GM23338 (cell line): Measurements from ENCODE around the gene CPT2. TPM values are rescaled to one million over a fixed set of nuclear protein-coding genes. Genes with fewer than 3 reads are reported as not detected.

Experiments
- ATAC-seq: fragments of 200-7000 bp; cut with Tn5 transposase; 3 replicates; pipeline ENCODE4 v1.9.1; 2020
- DNase-seq: peaks from one replicate; pipeline ENCODE4 v3.0.0-alpha.2; 2015; ENCODE audit warnings: low spot score
- H2AFZ ChIP-seq: fragments of 200-600 bp; sonication (generic); 2 replicates; pipeline ENCODE4 v1.8.0; 2016; ENCODE audit warnings: antibody characterized with exemption, mild to moderate bottlenecking, moderate library complexity
- H3F3A ChIP-seq: fragments of 200-600 bp; sonication (generic); replicated peaks from 2 replicates; pipeline ENCODE4 v1.8.0; 2017; ENCODE audit warnings: antibody characterized with exemption, mixed run types, low read depth
- H3K27ac ChIP-seq: fragments of 200-600 bp; sonication (generic); 2 replicates; pipeline ENCODE4 v1.6.1; 2016; ENCODE audit warnings: low read depth
- H3K27me3 ChIP-seq: fragments of 200-600 bp; sonication (generic); 2 replicates; pipeline ENCODE4 v1.8.0; 2016; ENCODE audit warnings: mild to moderate bottlenecking, mixed run types, moderate library complexity; ENCODE audit not compliant: insufficient read depth
- H3K36me3 ChIP-seq: fragments of 200-600 bp; sonication (generic); 2 replicates; pipeline ENCODE4 v1.8.0; 2016; ENCODE audit warnings: mild to moderate bottlenecking; ENCODE audit not compliant: insufficient read depth
- H3K4me1 ChIP-seq: fragments of 200-600 bp; sonication (generic); 2 replicates; pipeline ENCODE4 v1.8.0; 2016; ENCODE audit warnings: mild to moderate bottlenecking, moderate library complexity; ENCODE audit not compliant: insufficient read depth
- H3K4me2 ChIP-seq: fragments of 200-600 bp; sonication (generic); 2 replicates; pipeline ENCODE4 v1.7.1; 2017; ENCODE audit warnings: mixed run types
- H3K4me3 ChIP-seq: fragments of 200-600 bp; sonication (generic); 2 replicates; pipeline ENCODE4 v1.6.1; 2016; ENCODE audit warnings: mixed run types
- H3K79me2 ChIP-seq: fragments of 200-600 bp; sonication (generic); replicated peaks from 2 replicates; pipeline ENCODE4 v1.8.0; 2017; ENCODE audit warnings: mild to moderate bottlenecking; ENCODE audit not compliant: insufficient read depth
- H3K9me2 ChIP-seq: fragments of 200-600 bp; sonication (generic); 2 replicates; pipeline ENCODE4 v1.8.0; 2017; ENCODE audit not compliant: insufficient read depth
- H4K20me1 ChIP-seq: fragments of 200-600 bp; sonication (generic); replicated peaks from 2 replicates; pipeline ENCODE4 v1.8.0; 2017; ENCODE audit warnings: mild to moderate bottlenecking; ENCODE audit not compliant: insufficient read depth
- H3K27ac Mint-ChIP-seq: 2 replicates; pipeline ENCODE4 v1.8.0; 2020; ENCODE audit warnings: inconsistent platforms, mild to moderate bottlenecking, moderate library complexity, mixed read lengths
- H3K27me3 Mint-ChIP-seq: 3 replicates; pipeline ENCODE4 v1.8.0; 2022; ENCODE audit warnings: low read depth, mild to moderate bottlenecking, moderate library complexity, mixed read lengths, inconsistent platforms; ENCODE audit not compliant: insufficient read depth, poor library complexity
- H3K36me3 Mint-ChIP-seq: 3 replicates; pipeline ENCODE4 v1.8.0; 2021; ENCODE audit warnings: low read depth, mild to moderate bottlenecking, inconsistent platforms, moderate library complexity, mixed read lengths
- H3K4me1 Mint-ChIP-seq: 3 replicates; pipeline ENCODE4 v1.8.0; 2020; ENCODE audit warnings: mild to moderate bottlenecking, inconsistent platforms, mixed read lengths
- H3K4me3 Mint-ChIP-seq: 3 replicates; pipeline ENCODE4 v1.8.0; 2021; ENCODE audit warnings: moderate library complexity, mild to moderate bottlenecking, inconsistent platforms, mixed read lengths
- H3K9me3 Mint-ChIP-seq: 3 replicates; pipeline ENCODE4 v1.8.0; 2020; ENCODE audit warnings: moderate library complexity, mild to moderate bottlenecking, inconsistent platforms, mixed read lengths
- CREB1 ChIP-seq: fragments of 250-450 bp; sonication (Bioruptor Pico); IDR thresholded peaks from 2 replicates; pipeline ENCODE4 v1.5.0; 2020; ENCODE audit warnings: low read depth, mild to moderate bottlenecking, moderate library complexity
- EZH2 ChIP-seq: fragments of 200-600 bp; sonication (generic); IDR thresholded peaks from one replicate; pipeline ENCODE4 v1.8.0; 2017; ENCODE audit warnings: antibody characterized with exemption, mild to moderate bottlenecking, low read depth; ENCODE audit not compliant: unreplicated experiment
- EZH2phosphoT487 ChIP-seq: fragments of 200-600 bp; sonication (generic); IDR thresholded peaks from one replicate; pipeline ENCODE4 v1.8.1; 2018; ENCODE audit warnings: antibody characterized with exemption; ENCODE audit not compliant: unreplicated experiment
- JUNB ChIP-seq: IDR thresholded peaks from one replicate; pipeline ENCODE4 v1.6.1; 2016; ENCODE audit warnings: antibody characterized with exemption; ENCODE audit not compliant: unreplicated experiment
- NANOG ChIP-seq: IDR thresholded peaks from 2 replicates; pipeline ENCODE4 v1.6.1; 2016; ENCODE audit warnings: antibody characterized with exemption, borderline replicate concordance
- POLR2AphosphoS5 ChIP-seq: IDR thresholded peaks from 2 replicates; pipeline ENCODE4 v1.6.1; 2016; ENCODE audit warnings: antibody characterized with exemption, low read depth
- STAT1 ChIP-seq: IDR thresholded peaks from one replicate; pipeline ENCODE4 v1.6.1; 2016; ENCODE audit warnings: antibody characterized with exemption; ENCODE audit not compliant: unreplicated experiment
- ZNF114 ChIP-seq: fragments of 250-450 bp; sonication (Bioruptor Pico); IDR thresholded peaks from 2 replicates; pipeline ENCODE4 v1.5.0; 2020; ENCODE audit warnings: mild to moderate bottlenecking, moderate library complexity
- ZNF331 ChIP-seq: fragments of 250-450 bp; sonication (Bioruptor Pico); IDR thresholded peaks from 2 replicates; pipeline ENCODE4 v1.5.0; 2020; ENCODE audit warnings: low read depth, mild to moderate bottlenecking, moderate library complexity
- polyA plus RNA-seq: library from polyadenylated mRNA; unstranded; fragments of >200 nt; fragmentation: Nextera tagmentation; extraction: Ambion mirVana; gene quantifications from 2 replicates; pipeline ENCODE4 v1.2.1, GENCODE V29; 2016
- total RNA-seq: library from RNA; depleted of rRNA; stranded (reverse); fragments of >200 nt; shearing (Covaris generic); gene quantifications from 2 replicates; pipeline ENCODE4 v1.2.3, GENCODE V29; 2014
- TF ChIP-seq, protein P1 (sequence below): IDR thresholded peaks from one replicate; pipeline ENCODE4 v1.6.1; 2018; ENCODE audit warnings: antibody characterized with exemption; ENCODE audit not compliant: unreplicated experiment
- TF ChIP-seq, protein P2 (sequence below): IDR thresholded peaks from 2 replicates; pipeline ENCODE4 v1.6.1; 2016; ENCODE audit warnings: antibody characterized with exemption
- TF ChIP-seq, protein P3 (sequence below), 2 experiments: fragments of 200-600 bp in 1 of 2; sonication (generic) in 1 of 2; conservative IDR thresholded peaks; 2 replicates each; pipeline versions ENCODE4 v1.5.1 to v1.6.1; 2016 to 2017; ENCODE audit warnings: antibody characterized with exemption in 2 of 2, low read depth in 2 of 2, mild to moderate bottlenecking in 2 of 2, moderate library complexity in 1 of 2
- TF ChIP-seq, protein P4 (sequence below): fragments of 250-450 bp; sonication (Bioruptor Pico); IDR thresholded peaks from 2 replicates; pipeline ENCODE4 v1.5.0; 2020; ENCODE audit warnings: mild to moderate bottlenecking, moderate library complexity

The CPT2 gene
- total and polyA plus RNA-seq, 2 experiments from 2014 or later, result 11.2 to 30.6 TPM

DNA sequence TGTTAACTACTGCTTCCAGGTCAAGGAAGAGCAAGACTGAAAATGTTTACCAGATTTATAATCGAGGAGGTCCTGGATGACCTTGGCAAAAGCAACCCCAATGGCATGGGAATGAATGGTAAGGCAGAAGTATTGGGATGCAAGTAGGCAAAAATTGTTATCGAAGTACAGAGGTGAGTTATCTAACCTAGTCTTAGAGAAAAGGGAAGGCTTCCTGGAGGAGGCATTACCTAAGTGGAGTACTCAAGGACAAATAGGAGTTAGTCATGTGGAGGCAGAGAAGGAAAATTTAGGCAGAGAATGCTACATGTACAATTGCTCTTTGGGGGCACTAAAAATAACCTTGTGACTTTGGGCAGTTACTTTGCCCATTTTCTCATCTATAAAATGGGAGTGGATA is 45.2 kb downstream of the CPT2 start:
- no peak for ATAC-seq
- TF ChIP-seq, protein P1, sequence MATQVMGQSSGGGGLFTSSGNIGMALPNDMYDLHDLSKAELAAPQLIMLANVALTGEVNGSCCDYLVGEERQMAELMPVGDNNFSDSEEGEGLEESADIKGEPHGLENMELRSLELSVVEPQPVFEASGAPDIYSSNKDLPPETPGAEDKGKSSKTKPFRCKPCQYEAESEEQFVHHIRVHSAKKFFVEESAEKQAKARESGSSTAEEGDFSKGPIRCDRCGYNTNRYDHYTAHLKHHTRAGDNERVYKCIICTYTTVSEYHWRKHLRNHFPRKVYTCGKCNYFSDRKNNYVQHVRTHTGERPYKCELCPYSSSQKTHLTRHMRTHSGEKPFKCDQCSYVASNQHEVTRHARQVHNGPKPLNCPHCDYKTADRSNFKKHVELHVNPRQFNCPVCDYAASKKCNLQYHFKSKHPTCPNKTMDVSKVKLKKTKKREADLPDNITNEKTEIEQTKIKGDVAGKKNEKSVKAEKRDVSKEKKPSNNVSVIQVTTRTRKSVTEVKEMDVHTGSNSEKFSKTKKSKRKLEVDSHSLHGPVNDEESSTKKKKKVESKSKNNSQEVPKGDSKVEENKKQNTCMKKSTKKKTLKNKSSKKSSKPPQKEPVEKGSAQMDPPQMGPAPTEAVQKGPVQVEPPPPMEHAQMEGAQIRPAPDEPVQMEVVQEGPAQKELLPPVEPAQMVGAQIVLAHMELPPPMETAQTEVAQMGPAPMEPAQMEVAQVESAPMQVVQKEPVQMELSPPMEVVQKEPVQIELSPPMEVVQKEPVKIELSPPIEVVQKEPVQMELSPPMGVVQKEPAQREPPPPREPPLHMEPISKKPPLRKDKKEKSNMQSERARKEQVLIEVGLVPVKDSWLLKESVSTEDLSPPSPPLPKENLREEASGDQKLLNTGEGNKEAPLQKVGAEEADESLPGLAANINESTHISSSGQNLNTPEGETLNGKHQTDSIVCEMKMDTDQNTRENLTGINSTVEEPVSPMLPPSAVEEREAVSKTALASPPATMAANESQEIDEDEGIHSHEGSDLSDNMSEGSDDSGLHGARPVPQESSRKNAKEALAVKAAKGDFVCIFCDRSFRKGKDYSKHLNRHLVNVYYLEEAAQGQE, result no peak
- TF ChIP-seq NANOG, result no peak
- TF ChIP-seq POLR2AphosphoS5, result no peak
- no peak for TF ChIP-seq STAT1
- TF ChIP-seq, protein P2, sequence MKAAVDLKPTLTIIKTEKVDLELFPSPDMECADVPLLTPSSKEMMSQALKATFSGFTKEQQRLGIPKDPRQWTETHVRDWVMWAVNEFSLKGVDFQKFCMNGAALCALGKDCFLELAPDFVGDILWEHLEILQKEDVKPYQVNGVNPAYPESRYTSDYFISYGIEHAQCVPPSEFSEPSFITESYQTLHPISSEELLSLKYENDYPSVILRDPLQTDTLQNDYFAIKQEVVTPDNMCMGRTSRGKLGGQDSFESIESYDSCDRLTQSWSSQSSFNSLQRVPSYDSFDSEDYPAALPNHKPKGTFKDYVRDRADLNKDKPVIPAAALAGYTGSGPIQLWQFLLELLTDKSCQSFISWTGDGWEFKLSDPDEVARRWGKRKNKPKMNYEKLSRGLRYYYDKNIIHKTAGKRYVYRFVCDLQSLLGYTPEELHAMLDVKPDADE, result no peak
- no peak for TF ChIP-seq ZNF114 (CRISPR knock-in tag)
- TF ChIP-seq, protein P3, sequence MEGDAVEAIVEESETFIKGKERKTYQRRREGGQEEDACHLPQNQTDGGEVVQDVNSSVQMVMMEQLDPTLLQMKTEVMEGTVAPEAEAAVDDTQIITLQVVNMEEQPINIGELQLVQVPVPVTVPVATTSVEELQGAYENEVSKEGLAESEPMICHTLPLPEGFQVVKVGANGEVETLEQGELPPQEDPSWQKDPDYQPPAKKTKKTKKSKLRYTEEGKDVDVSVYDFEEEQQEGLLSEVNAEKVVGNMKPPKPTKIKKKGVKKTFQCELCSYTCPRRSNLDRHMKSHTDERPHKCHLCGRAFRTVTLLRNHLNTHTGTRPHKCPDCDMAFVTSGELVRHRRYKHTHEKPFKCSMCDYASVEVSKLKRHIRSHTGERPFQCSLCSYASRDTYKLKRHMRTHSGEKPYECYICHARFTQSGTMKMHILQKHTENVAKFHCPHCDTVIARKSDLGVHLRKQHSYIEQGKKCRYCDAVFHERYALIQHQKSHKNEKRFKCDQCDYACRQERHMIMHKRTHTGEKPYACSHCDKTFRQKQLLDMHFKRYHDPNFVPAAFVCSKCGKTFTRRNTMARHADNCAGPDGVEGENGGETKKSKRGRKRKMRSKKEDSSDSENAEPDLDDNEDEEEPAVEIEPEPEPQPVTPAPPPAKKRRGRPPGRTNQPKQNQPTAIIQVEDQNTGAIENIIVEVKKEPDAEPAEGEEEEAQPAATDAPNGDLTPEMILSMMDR (conservative IDR thresholded peaks at IDR 0.05; ENCODE audit: low read depth in 2 of 2), result no peak
- no peak for TF ChIP-seq EZH2
- no peak for TF ChIP-seq JUNB
- TF ChIP-seq ZNF331 (CRISPR knock-in tag), result no peak
- TF ChIP-seq EZH2phosphoT487, result no peak
- no peak for TF ChIP-seq CREB1 (CRISPR knock-in tag)
- TF ChIP-seq, protein P4, sequence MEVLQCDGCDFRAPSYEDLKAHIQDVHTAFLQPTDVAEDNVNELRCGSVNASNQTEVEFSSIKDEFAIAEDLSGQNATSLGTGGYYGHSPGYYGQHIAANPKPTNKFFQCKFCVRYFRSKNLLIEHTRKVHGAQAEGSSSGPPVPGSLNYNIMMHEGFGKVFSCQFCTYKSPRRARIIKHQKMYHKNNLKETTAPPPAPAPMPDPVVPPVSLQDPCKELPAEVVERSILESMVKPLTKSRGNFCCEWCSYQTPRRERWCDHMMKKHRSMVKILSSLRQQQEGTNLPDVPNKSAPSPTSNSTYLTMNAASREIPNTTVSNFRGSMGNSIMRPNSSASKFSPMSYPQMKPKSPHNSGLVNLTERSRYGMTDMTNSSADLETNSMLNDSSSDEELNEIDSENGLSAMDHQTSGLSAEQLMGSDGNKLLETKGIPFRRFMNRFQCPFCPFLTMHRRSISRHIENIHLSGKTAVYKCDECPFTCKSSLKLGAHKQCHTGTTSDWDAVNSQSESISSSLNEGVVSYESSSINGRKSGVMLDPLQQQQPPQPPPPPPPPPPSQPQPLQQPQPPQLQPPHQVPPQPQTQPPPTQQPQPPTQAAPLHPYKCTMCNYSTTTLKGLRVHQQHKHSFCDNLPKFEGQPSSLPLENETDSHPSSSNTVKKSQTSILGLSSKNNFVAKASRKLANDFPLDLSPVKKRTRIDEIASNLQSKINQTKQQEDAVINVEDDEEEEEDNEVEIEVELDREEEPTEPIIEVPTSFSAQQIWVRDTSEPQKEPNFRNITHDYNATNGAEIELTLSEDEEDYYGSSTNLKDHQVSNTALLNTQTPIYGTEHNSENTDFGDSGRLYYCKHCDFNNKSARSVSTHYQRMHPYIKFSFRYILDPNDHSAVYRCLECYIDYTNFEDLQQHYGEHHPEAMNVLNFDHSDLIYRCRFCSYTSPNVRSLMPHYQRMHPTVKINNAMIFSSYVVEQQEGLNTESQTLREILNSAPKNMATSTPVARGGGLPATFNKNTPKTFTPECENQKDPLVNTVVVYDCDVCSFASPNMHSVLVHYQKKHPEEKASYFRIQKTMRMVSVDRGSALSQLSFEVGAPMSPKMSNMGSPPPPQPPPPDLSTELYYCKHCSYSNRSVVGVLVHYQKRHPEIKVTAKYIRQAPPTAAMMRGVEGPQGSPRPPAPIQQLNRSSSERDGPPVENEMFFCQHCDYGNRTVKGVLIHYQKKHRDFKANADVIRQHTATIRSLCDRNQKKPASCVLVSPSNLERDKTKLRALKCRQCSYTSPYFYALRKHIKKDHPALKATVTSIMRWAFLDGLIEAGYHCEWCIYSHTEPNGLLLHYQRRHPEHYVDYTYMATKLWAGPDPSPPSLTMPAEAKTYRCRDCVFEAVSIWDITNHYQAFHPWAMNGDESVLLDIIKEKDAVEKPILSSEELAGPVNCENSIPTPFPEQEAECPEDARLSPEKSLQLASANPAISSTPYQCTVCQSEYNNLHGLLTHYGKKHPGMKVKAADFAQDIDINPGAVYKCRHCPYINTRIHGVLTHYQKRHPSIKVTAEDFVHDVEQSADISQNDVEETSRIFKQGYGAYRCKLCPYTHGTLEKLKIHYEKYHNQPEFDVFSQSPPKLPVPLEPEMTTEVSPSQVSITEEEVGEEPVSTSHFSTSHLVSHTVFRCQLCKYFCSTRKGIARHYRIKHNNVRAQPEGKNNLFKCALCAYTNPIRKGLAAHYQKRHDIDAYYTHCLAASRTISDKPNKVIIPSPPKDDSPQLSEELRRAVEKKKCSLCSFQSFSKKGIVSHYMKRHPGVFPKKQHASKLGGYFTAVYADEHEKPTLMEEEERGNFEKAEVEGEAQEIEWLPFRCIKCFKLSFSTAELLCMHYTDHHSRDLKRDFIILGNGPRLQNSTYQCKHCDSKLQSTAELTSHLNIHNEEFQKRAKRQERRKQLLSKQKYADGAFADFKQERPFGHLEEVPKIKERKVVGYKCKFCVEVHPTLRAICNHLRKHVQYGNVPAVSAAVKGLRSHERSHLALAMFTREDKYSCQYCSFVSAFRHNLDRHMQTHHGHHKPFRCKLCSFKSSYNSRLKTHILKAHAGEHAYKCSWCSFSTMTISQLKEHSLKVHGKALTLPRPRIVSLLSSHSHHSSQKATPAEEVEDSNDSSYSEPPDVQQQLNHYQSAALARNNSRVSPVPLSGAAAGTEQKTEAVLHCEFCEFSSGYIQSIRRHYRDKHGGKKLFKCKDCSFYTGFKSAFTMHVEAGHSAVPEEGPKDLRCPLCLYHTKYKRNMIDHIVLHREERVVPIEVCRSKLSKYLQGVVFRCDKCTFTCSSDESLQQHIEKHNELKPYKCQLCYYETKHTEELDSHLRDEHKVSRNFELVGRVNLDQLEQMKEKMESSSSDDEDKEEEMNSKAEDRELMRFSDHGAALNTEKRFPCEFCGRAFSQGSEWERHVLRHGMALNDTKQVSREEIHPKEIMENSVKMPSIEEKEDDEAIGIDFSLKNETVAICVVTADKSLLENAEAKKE (CRISPR knock-in tag), result no peak

More for the DNA sequence above, 45.2 kb downstream of the CPT2 start:
- Histone ChIP-seq H3K79me2 (peaks cover 15% of the 10 kb centered on the region), H3K4me3 (no peak overlapping the region), H3K4me2 (no peak overlapping the region), H2AFZ (no peak overlapping the region), H3K27ac (no peak overlapping the region), H3K9me2 (no peaks in the 10 kb centered on the region), H4K20me1 (peaks cover 5% of the 10 kb centered on the region; the same call in 1 of the 2 replicates), H3K27me3 (no peaks in the 10 kb centered on the region), H3K36me3 (peaks cover 12% of the 10 kb centered on the region), H3K4me1 (peaks cover 3% of the 10 kb centered on the region), H3F3A (peaks cover 13% of the 10 kb centered on the region; the same call in 1 of the 2 replicates)
- Mint-ChIP-seq H3K27me3 (peaks cover 12% of the 10 kb centered on the region), H3K4me1 (peaks cover 7% of the 10 kb centered on the region), H3K4me3 (no peak overlapping the region), H3K27ac (no peak overlapping the region), H3K36me3 (peaks cover 17% of the 10 kb centered on the region), H3K9me3 (peaks cover 3% of the 10 kb centered on the region; the same call in 1 of the 3 replicates)
- no peak for DNase-seq
